ENCODE data around the gene AIG1.

GRCh38 chr6:143290206-143290605, 229.5 kb downstream of the AIG1 start:
- no peak for TF ChIP-seq EZH2 (IDR thresholded peaks at IDR 0.05; ENCODE audit: insufficient read depth, poor library complexity, severe bottlenecking)
- no peak for TF ChIP-seq EZH2phosphoT487 (IDR thresholded peaks at IDR 0.05; ENCODE audit: insufficient read depth, low read depth)

Measured in GM23248 (cell line).